ENCODE results near the gene CIAO2A.

The CIAO2A gene

GRCh38 chr15:64093627-64094417 lies at the start of gene CIAO2A:
Gene CIAO2A (minus strand): TSS chr15:64093838. CDS start chr15:64093768, 70 bp downstream.
- TF ChIP-seq CTCF (IDR thresholded peaks at IDR 0.05; ENCODE audit: low read depth, low read length) (no peak), EZH2phosphoT487 (IDR thresholded peaks at IDR 0.05; ENCODE audit: low read depth) (no peak)
- peaks cover 5% of the 10 kb centered on the region for H3K36me3 ChIP-seq (replicated peaks; ENCODE audit: low read depth, low read length)
- peak within 1 kb of the TSS; percentile 93 for H2AFZ ChIP-seq (ENCODE audit: low read depth, low read length)
- peaks cover 28% of the 10 kb centered on the region for H4K20me1 ChIP-seq (ENCODE audit: insufficient read depth, low read length)
- H3K4me3 ChIP-seq (ENCODE audit: low read length): peak within 1 kb of the TSS; percentile 96
- no peaks in the 10 kb centered on the region for H3K27me3 ChIP-seq (ENCODE audit: low read depth, low read length)
- H3K4me1 ChIP-seq (ENCODE audit: low read length): peaks cover 62% of the 10 kb centered on the region
- H3K27ac ChIP-seq (ENCODE audit: low read length): peak within 1 kb of the TSS; percentile 85
- H3K79me2 ChIP-seq (ENCODE audit: low read length): peaks cover 86% of the 10 kb centered on the region
- no peaks in the 10 kb centered on the region for H3K9me3 ChIP-seq (ENCODE audit: insufficient read depth, low read length)
- H3K9ac ChIP-seq (ENCODE audit: low read length): peak within 1 kb of the TSS; percentile 89
- H3K4me2 ChIP-seq (ENCODE audit: low read length): peak within 1 kb of the TSS; percentile 93

- Histone ChIP-seq H3K9me3 (ENCODE audit: insufficient read depth, low read length) (no peaks in the 10 kb centered on the region), H3K9ac (ENCODE audit: low read length) (no peak overlapping the region), H3K27ac (ENCODE audit: low read length) (peak overlapping the region; percentile 95), H3K36me3 (replicated peaks; ENCODE audit: low read depth, low read length) (peaks cover 15% of the 10 kb centered on the region), H3K4me3 (ENCODE audit: low read length) (no peak overlapping the region), H3K79me2 (ENCODE audit: low read length) (no peaks in the 10 kb centered on the region), H2AFZ (ENCODE audit: low read depth, low read length) (no peak overlapping the region), H3K4me1 (ENCODE audit: low read length) (peaks cover 34% of the 10 kb centered on the region), H3K27me3 (ENCODE audit: low read depth, low read length) (no peaks in the 10 kb centered on the region), H4K20me1 (ENCODE audit: insufficient read depth, low read length) (peaks cover 5% of the 10 kb centered on the region; the same call in 1 of the 2 replicates), H3K4me2 (ENCODE audit: low read length) (peak overlapping the region; percentile 76)
- TF ChIP-seq CTCF (IDR thresholded peaks at IDR 0.05; ENCODE audit: low read depth, low read length) (peak; percentile 14; the same call in 1 of the 2 replicates), EZH2phosphoT487 (IDR thresholded peaks at IDR 0.05; ENCODE audit: low read depth) (no peak)
Measured at GRCh38 chr15:64143276-64143675, 49.6 kb upstream of the CIAO2A start.

- Histone ChIP-seq H3K79me2 (ENCODE audit: low read length) (no peaks in the 10 kb centered on the region), H3K9me3 (ENCODE audit: insufficient read depth, low read length) (no peaks in the 10 kb centered on the region)
Measured at GRCh38 chr15:64141798-64142512, 48.3 kb upstream of the CIAO2A start.

More at GRCh38 chr15:64141798-64142512, 48.3 kb upstream of the CIAO2A start:
- TF ChIP-seq CTCF (IDR thresholded peaks at IDR 0.05; ENCODE audit: low read depth, low read length) (no peak), EZH2phosphoT487 (IDR thresholded peaks at IDR 0.05; ENCODE audit: low read depth) (no peak)
- Histone ChIP-seq H4K20me1 (ENCODE audit: insufficient read depth, low read length) (peaks cover 5% of the 10 kb centered on the region; the same call in 1 of the 2 replicates), H3K36me3 (replicated peaks; ENCODE audit: low read depth, low read length) (peaks cover 26% of the 10 kb centered on the region), H3K27ac (ENCODE audit: low read length) (no peak overlapping the region), H3K27me3 (ENCODE audit: low read depth, low read length) (no peaks in the 10 kb centered on the region), H3K9ac (ENCODE audit: low read length) (no peak overlapping the region), H3K4me3 (ENCODE audit: low read length) (no peak overlapping the region), H3K4me2 (ENCODE audit: low read length) (no peak overlapping the region), H3K4me1 (ENCODE audit: low read length) (peaks cover 34% of the 10 kb centered on the region), H2AFZ (ENCODE audit: low read depth, low read length) (no peak overlapping the region)
